HepG2 (cell line): Measurements from ENCODE around the gene FAM83D. TPM values are rescaled to one million over a fixed set of nuclear protein-coding genes. Genes with fewer than 3 reads are reported as not detected.

ENCODE experiments used
- ATAC-seq: fragments of 200-7000 bp; cut with Tn5 transposase; 3 replicates; pipeline ENCODE4 v1.9.1; 2020; ENCODE audit warnings: mild to moderate bottlenecking, moderate library complexity
- BruUV-seq: library from RNA; stranded (reverse); fragments of 400-500 nt; replicated peaks from 2 replicates; lab custom pipeline; 2021; lab: Mats Ljungman, UMichigan
- CTCF ChIA-PET: fragments of 300-600 bp; formaldehyde crosslinking; extraction: SDS; loops from one replicate; lab custom pipeline; 2021; ENCODE audit warnings: low total read pairs, inconsistent platforms, low intra/inter-chr PET ratio; lab: Yijun Ruan, JAX
- POLR2A ChIA-PET: fragments of 350-600 bp; sonication (Branson Sonifier 250); formaldehyde crosslinking; loops from one replicate; lab custom pipeline; 2020; ENCODE audit warnings: antibody characterized with exemption, inconsistent platforms; lab: Yijun Ruan, JAX
- DNase-seq: peaks from one replicate; pipeline ENCODE4 v3.0.0-alpha.2; 2015; ENCODE audit warnings: low spot score
- FAIRE-seq: peaks from 3 replicates; lab custom pipeline; 2011; peaks lifted over from hg19 to GRCh38; lab: Jason Lieb, UNC
- H2AFZ ChIP-seq: one replicate; pipeline ENCODE4 v1.6.1; 2011; ENCODE audit warnings: low read length, inconsistent platforms
- H3K27ac ChIP-seq: fragments of 300-600 bp; 3 replicates; pipeline ENCODE4 v1.8.0; 2011; ENCODE audit warnings: mixed run types, mild to moderate bottlenecking, mixed read lengths, low read length, inconsistent platforms; ENCODE audit not compliant: insufficient read depth; ENCODE audit errors: extremely low read length
- H3K27me3 ChIP-seq, 2 experiments: fragments of 200-600 bp in 1 of 2; 2 replicates in 1 of 2; 3 replicates in 1 of 2; pipeline versions ENCODE4 v1.6.0 to v1.8.0; 2011; ENCODE audit warnings: low read length in 2 of 2, mild to moderate bottlenecking in 2 of 2, moderate library complexity in 2 of 2, inconsistent platforms in 1 of 2; ENCODE audit not compliant: insufficient read depth in 2 of 2, control insufficient read depth in 1 of 2
- H3K36me3 ChIP-seq, 2 experiments: fragments of 200-600 bp in 1 of 2; replicated peaks in 1 of 2; 2 replicates in 1 of 2; 3 replicates in 1 of 2; pipeline versions ENCODE4 v1.5.1 to v1.8.0; 2011; ENCODE audit warnings: low read length in 2 of 2, inconsistent platforms in 1 of 2; ENCODE audit not compliant: insufficient read depth in 2 of 2, control insufficient read depth in 1 of 2
- H3K4me1 ChIP-seq: 2 replicates; pipeline ENCODE4 v1.5.1; 2012; ENCODE audit warnings: low read length, inconsistent platforms; ENCODE audit not compliant: insufficient read depth
- H3K4me2 ChIP-seq: 2 replicates; pipeline ENCODE4 v1.6.0; 2011; ENCODE audit warnings: low read depth, low read length, inconsistent platforms
- H3K4me3 ChIP-seq, 3 experiments: fragments of 200-600 bp in 1 of 3; sonication (generic), shearing (Covaris generic) in 1 of 3; replicated peaks in 1 of 3; 2 replicates each; pipeline ENCODE4 v1.5.1; 2011 to 2016; ENCODE audit warnings: low read length in 3 of 3, inconsistent platforms in 2 of 3, low read depth in 2 of 3, mild to moderate bottlenecking in 2 of 3, control low read depth in 1 of 3, mixed read lengths in 1 of 3; ENCODE audit not compliant: insufficient read depth in 1 of 3
- H3K79me2 ChIP-seq: one replicate; pipeline ENCODE4 v1.6.1; 2011; ENCODE audit warnings: low read length, inconsistent platforms; ENCODE audit not compliant: insufficient read depth
- H3K9ac ChIP-seq: 2 replicates; pipeline ENCODE4 v1.6.0; 2011; ENCODE audit warnings: mild to moderate bottlenecking, low read depth, low read length, inconsistent platforms; ENCODE audit not compliant: insufficient read depth
- H3K9me3 ChIP-seq: 2 replicates; pipeline ENCODE4 v1.5.1; 2012; ENCODE audit warnings: mild to moderate bottlenecking, low read length
- H4K20me1 ChIP-seq: 2 replicates; pipeline ENCODE4 v1.6.0; 2011; ENCODE audit warnings: inconsistent platforms, mild to moderate bottlenecking, low read length, moderate library complexity; ENCODE audit not compliant: insufficient read depth
- MAFK ChIP-seq, 2 experiments: IDR thresholded peaks in 1 of 2; conservative IDR thresholded peaks in 1 of 2; 2 replicates each; pipeline ENCODE4 v1.6.1; 2011; ENCODE audit warnings: improper control_type of control experiment in 2 of 2, low read length in 2 of 2
- NFATC3 ChIP-seq: sonication (generic); formaldehyde crosslinking; IDR thresholded peaks from 2 replicates; pipeline ENCODE4 v1.5.1; 2020; ENCODE audit warnings: mild to moderate bottlenecking, missing genetic modification reagents
- SALL1 ChIP-seq: sonication (generic); formaldehyde crosslinking; IDR thresholded peaks from 2 replicates; pipeline ENCODE4 v1.8.0; 2022; ENCODE audit warnings: mild to moderate bottlenecking, missing genetic modification reagents
- ZBTB25 ChIP-seq: IDR thresholded peaks from 2 replicates; pipeline ENCODE4 v1.6.1; 2018; ENCODE audit warnings: missing genetic modification reagents
- ZNF501 ChIP-seq: sonication (generic); formaldehyde crosslinking; IDR thresholded peaks from 2 replicates; pipeline ENCODE4 v1.5.1; 2020; ENCODE audit warnings: mild to moderate bottlenecking, moderate library complexity, missing genetic modification reagents
- ZNF609 ChIP-seq: sonication (generic); formaldehyde crosslinking; IDR thresholded peaks from 2 replicates; pipeline ENCODE4 v1.4.0; 2020; ENCODE audit warnings: mild to moderate bottlenecking, missing genetic modification reagents, borderline replicate concordance
- ZNF672 ChIP-seq: sonication (generic); formaldehyde crosslinking; IDR thresholded peaks from 2 replicates; pipeline ENCODE4 v1.8.1; 2022; ENCODE audit warnings: missing genetic modification reagents
- ZNF781 ChIP-seq: sonication (generic); formaldehyde crosslinking; IDR thresholded peaks from 2 replicates; pipeline ENCODE4 v1.5.1; 2020; ENCODE audit warnings: borderline replicate concordance, mild to moderate bottlenecking, missing genetic modification reagents; ENCODE audit errors: not compliant biosample characterization
- WGBS: methylation state at CpG from one replicate; pipeline ENCODE4 v1.1.6; 2017; ENCODE audit warnings: low lambda C conversion rate; 5-methylcytosine and 5-hydroxymethylcytosine counted together
- in situ Hi-C: cut with HindIII; loops from 2 replicates; pipeline ENCODE4 v1.10.0; 2017; ENCODE audit warnings: low pct_unique_long_range_greater_than_20kb; ENCODE audit not compliant: extremely low pct_ligation_motif_present
- intact Hi-C: fragments of 100-400 bp; cut with micrococcal nuclease; formaldehyde crosslinking; loops from one replicate; pipeline ENCODE4 v1.10.0; 2022; ENCODE audit not compliant: unreplicated experiment
- polyA plus RNA-seq, 8 experiments: library from polyadenylated mRNA; depleted of rRNA in 3 of 8; stranded (reverse) in 7 of 8; unstranded in 1 of 8; fragments of >200 nt; fragmentation: Illumina TruSeq in 4 of 8; extraction: Trizol in 4 of 8; gene quantifications; 2 replicates each; pipeline versions ENCODE4 v1.2.1 to v1.2.3, GENCODE V29; 2011 to 2016; ENCODE audit warnings: low read depth in 4 of 8, missing spikeins in 1 of 8, mixed read lengths in 1 of 8; ENCODE audit not compliant: insufficient read depth in 1 of 8
- total RNA-seq, 5 experiments: library from RNA; depleted of rRNA; stranded (reverse); fragments of >200 nt; fragmentation: Illumina TruSeq; extraction: Trizol; gene quantifications; 2 replicates each; pipeline ENCODE4 v1.2.3, GENCODE V29; 2016; ENCODE audit warnings: low read depth in 1 of 5
- TF ChIP-seq, protein P1 (sequence below): IDR thresholded peaks from 2 replicates; pipeline ENCODE4 v1.6.1; 2012; ENCODE audit warnings: inconsistent platforms

FAM83D gene
- total and polyA plus RNA-seq, 2 of the 13 experiments (the other 11 are each of a cell fraction or from before 2014, with no cell fraction given), result 51.4 to 64.0 TPM

DNA sequence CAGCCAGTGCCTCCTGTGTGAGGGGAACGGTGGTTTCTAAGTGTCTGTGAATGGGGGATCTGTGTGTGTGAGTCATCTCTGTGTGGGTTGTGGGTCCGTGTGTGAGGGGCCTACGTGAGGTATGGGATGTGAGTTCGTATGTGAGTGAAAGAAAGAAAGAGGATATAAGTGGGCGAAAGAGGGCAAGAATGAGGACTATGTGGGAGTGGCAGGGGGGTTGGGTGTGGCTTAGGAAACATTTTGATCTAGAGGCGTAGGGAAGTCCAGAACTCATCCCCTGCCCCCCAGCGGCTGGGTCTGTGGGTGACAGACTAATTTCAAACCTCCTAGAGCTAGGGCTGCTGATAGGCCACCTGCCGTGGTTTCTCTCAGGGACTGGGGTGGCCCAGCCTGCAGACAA lies 71.4 kb downstream of the FAM83D start:
- in situ Hi-C loops (no loop called here), intact Hi-C loops (no loop called here)
- Histone ChIP-seq H3K9me3 (no peaks in the 10 kb centered on the region), H3K4me2 (no peak overlapping the region), H3K27ac (no peak overlapping the region), H3K79me2 (no peaks in the 10 kb centered on the region), H4K20me1 (no peaks in the 10 kb centered on the region), H3K4me3 (no peak overlapping the region), H3K36me3 (peaks cover 17 to 56% of the 10 kb centered on the region in 2 experiments), H3K27me3 (no peaks in the 10 kb centered on the region), H3K4me1 (peaks cover 60% of the 10 kb centered on the region), H2AFZ (no peak overlapping the region), H3K9ac (no peak overlapping the region)
- POLR2A ChIA-PET, result interaction anchor here (0.7 kb wide), 1 partner anchor 35 kb away, joined by 5 read pairs; the partner anchor contains the start of gene DHX35
- no TSS peak for BruUV-seq
- ATAC-seq (no peak), DNase-seq (no peak), FAIRE-seq (no peak)
- 97% methylated on average over 8 of the region's 8 CpGs for WGBS
- TF ChIP-seq NFATC3 (CRISPR knock-in tag) (no peak), ZNF672 (CRISPR knock-in tag) (no peak), MAFK (conservative IDR thresholded peaks at IDR 0.05 in 1 of 2, IDR thresholded peaks at IDR 0.05 in 1 of 2; ENCODE audit: low read length in 2 of 2) (no peak)
- CTCF ChIA-PET, result no interaction called here

GRCh38 chr20:38999217-38999616 lies 73.0 kb downstream of the FAM83D start:
- no peaks in the 10 kb centered on the region for H3K9me3 ChIP-seq
- no peaks in the 10 kb centered on the region for H3K27me3 ChIP-seq
- peaks cover 24 to 66% of the 10 kb centered on the region in 2 experiments for H3K36me3 ChIP-seq
- no peak overlapping the region for H3K9ac ChIP-seq
- no peaks in the 10 kb centered on the region for H3K79me2 ChIP-seq
- H4K20me1 ChIP-seq, result no peaks in the 10 kb centered on the region
- ChIA-PET CTCF (no interaction called here), POLR2A (interaction anchor here (1.6 kb wide), 1 partner anchor 37 kb away, joined by 7 read pairs; the partner anchor contains the start of gene DHX35)
- TF ChIP-seq, protein P1, sequence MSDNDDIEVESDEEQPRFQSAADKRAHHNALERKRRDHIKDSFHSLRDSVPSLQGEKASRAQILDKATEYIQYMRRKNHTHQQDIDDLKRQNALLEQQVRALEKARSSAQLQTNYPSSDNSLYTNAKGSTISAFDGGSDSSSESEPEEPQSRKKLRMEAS, result no peak
- TF ChIP-seq ZNF501 (CRISPR knock-in tag), result 0 out of 2 replicates have a peak, but pooled peaks have one; percentile 6
- no peak for TF ChIP-seq ZBTB25 (CRISPR knock-in tag)
- no peak for TF ChIP-seq ZNF781 (CRISPR knock-in tag)
- no peak for TF ChIP-seq ZNF609
- no peak for TF ChIP-seq SALL1 (CRISPR knock-in tag)
- BruUV-seq, result no TSS peak
- ATAC-seq, result no peak
- H3K4me1 ChIP-seq, result peaks cover 60% of the 10 kb centered on the region
- no peak overlapping the region for H2AFZ ChIP-seq
- H3K4me3 ChIP-seq, result no peak overlapping the region
- DNase-seq, result no peak
- 97% methylated on average over 3 of the region's 3 CpGs for WGBS
- intact Hi-C loops (no loop called here), in situ Hi-C loops (no loop called here)
- peak overlapping the region; percentile 70 for H3K27ac ChIP-seq
- no peak overlapping the region for H3K4me2 ChIP-seq
- no peak for FAIRE-seq
